ENCODE measurements around the gene FOSL2. TPM values are rescaled to one million over a fixed set of nuclear protein-coding genes. Genes with fewer than 3 reads are reported as not detected.
A peak's percentile ranks its signal among the peaks of the same experiment; 100 is the strongest.

The FOSL2 gene
- polyA plus RNA-seq, 3 donors, result 24.8 to 270 (median 28.6) TPM

DNA sequence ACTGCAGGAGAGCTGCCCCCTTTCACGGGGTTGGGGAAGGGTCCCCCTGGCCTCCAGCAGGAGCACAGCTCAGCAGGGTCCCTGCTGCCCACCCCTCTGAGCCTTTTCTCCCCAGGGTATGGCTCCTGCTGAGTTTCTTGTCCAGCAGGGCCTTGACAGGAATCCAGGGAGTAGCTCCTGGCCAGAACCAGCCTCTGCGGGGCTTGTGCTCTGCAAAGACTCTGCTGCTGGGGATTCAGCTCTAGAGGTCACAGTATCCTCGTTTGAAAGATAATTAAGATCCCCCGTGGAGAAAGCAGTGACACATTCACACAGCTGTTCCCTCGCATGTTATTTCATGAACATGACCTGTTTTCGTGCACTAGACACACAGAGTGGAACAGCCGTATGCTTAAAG, 21.2 kb downstream of the FOSL2 start:
- Histone ChIP-seq H3K4me3 (replicated peaks in 1 of 3; ENCODE audit: low read depth in 2 of 3, low read length in 3 of 3) (no peak overlapping the region), H3K27ac (ENCODE audit: low read depth in 1 of 2, low read length in 2 of 2) (peak overlapping the region; percentile 15 to 61), H3K4me1 (ENCODE audit: control insufficient read depth in 1 of 2, insufficient read depth in 2 of 2, low read length in 2 of 2) (peaks cover 17 to 46% of the 10 kb centered on the region in 2 donors), H3K27me3 (ENCODE audit: control insufficient read depth in 2 of 2, insufficient read depth in 2 of 2, low read length in 2 of 2) (no peaks in the 10 kb centered on the region), H3K79me2 (ENCODE audit: insufficient read depth, low read length) (peaks cover 82% of the 10 kb centered on the region), H3K4me2 (replicated peaks; ENCODE audit: extremely low read depth, low read length, poor library complexity, severe bottlenecking) (no peak overlapping the region), H4K20me1 (ENCODE audit: insufficient read depth, low read length) (peaks cover 99% of the 10 kb centered on the region), H2AFZ (ENCODE audit: insufficient read depth, low read depth, low read length, poor library complexity, severe bottlenecking) (no peak overlapping the region), H3K9ac (ENCODE audit: insufficient read depth, low read length, poor library complexity, severe bottlenecking) (no peak overlapping the region), H3K9me3 (replicated peaks in 1 of 2; ENCODE audit: control insufficient read depth in 1 of 2, insufficient read depth in 1 of 2, low read length in 2 of 2) (no peaks in the 10 kb centered on the region), H3K36me3 (replicated peaks in 1 of 2; ENCODE audit: control insufficient read depth in 1 of 2, insufficient read depth in 2 of 2, low read length in 2 of 2) (peaks cover 68 to 92% of the 10 kb centered on the region in 2 donors)
- intact Hi-C loops (cut with micrococcal nuclease), result loop anchor here in 1 of 2 donors (5.0 kb wide), 1 partner anchor 38 kb away; no protein-coding TSS in a partner anchor
- peak overlapping the region; percentile 11 to 95 (median 77) for H3K27ac Mint-ChIP-seq
- peaks cover 0 to 2% (median 0%) of the 10 kb centered on the region in 7 donors for H3K9me3 Mint-ChIP-seq
- 79% methylated on average over 6 of the region's 7 CpGs for WGBS (ENCODE audit: insufficient coverage)
- H3K27me3 Mint-ChIP-seq (ENCODE audit: low read depth in 3 of 3), result peaks cover 0 to 3% (median 2%) of the 10 kb centered on the region in 3 donors
- no peak for DNase-seq
- peaks cover 59% of the 10 kb centered on the region for H3K4me1 Mint-ChIP-seq
- TF ChIP-seq, protein P1, sequence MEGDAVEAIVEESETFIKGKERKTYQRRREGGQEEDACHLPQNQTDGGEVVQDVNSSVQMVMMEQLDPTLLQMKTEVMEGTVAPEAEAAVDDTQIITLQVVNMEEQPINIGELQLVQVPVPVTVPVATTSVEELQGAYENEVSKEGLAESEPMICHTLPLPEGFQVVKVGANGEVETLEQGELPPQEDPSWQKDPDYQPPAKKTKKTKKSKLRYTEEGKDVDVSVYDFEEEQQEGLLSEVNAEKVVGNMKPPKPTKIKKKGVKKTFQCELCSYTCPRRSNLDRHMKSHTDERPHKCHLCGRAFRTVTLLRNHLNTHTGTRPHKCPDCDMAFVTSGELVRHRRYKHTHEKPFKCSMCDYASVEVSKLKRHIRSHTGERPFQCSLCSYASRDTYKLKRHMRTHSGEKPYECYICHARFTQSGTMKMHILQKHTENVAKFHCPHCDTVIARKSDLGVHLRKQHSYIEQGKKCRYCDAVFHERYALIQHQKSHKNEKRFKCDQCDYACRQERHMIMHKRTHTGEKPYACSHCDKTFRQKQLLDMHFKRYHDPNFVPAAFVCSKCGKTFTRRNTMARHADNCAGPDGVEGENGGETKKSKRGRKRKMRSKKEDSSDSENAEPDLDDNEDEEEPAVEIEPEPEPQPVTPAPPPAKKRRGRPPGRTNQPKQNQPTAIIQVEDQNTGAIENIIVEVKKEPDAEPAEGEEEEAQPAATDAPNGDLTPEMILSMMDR (IDR thresholded peaks at IDR 0.05), result peak; percentile 3
- no peak overlapping the region for H3K4me3 Mint-ChIP-seq
- H3K36me3 Mint-ChIP-seq, result peaks cover 72 to 93% of the 10 kb centered on the region in 2 donors

DNA sequence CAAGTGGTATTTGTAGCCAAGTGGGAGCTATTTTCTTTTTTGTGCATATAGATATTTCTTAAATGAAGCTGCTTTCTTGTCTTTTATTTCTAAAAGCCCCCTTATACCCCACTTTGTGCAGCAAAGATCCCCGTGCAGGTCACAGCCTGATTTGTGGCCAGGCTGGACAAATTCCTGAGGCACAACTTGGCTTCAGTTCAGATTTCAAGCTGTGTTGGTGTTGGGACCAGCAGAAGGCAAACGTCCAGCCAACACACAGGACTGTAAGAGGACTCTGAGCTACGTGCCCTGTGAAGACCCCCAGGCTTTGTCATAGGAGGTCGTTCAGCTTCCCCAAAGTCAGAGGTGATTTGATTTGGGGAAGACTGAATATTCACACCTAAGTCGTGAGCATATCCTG, 21.9 kb downstream of the FOSL2 start:
- Histone ChIP-seq H3K36me3 (replicated peaks in 1 of 2; ENCODE audit: control insufficient read depth in 1 of 2, insufficient read depth in 2 of 2, low read length in 2 of 2) (peaks cover 62 to 91% of the 10 kb centered on the region in 2 donors), H3K27ac (ENCODE audit: low read depth in 1 of 2, low read length in 2 of 2) (peak overlapping the region; percentile 7 to 61), H3K4me1 (ENCODE audit: control insufficient read depth in 1 of 2, insufficient read depth in 2 of 2, low read length in 2 of 2) (peaks cover 10 to 39% of the 10 kb centered on the region in 2 donors), H2AFZ (ENCODE audit: insufficient read depth, low read depth, low read length, poor library complexity, severe bottlenecking) (no peak overlapping the region), H4K20me1 (ENCODE audit: insufficient read depth, low read length) (peaks cover 99% of the 10 kb centered on the region), H3K9me3 (replicated peaks in 1 of 2; ENCODE audit: control insufficient read depth in 1 of 2, insufficient read depth in 1 of 2, low read length in 2 of 2) (no peaks in the 10 kb centered on the region), H3K79me2 (ENCODE audit: insufficient read depth, low read length) (peaks cover 75% of the 10 kb centered on the region), H3K4me3 (replicated peaks in 1 of 3; ENCODE audit: low read depth in 2 of 3, low read length in 3 of 3) (no peak overlapping the region), H3K27me3 (ENCODE audit: control insufficient read depth in 2 of 2, insufficient read depth in 2 of 2, low read length in 2 of 2) (no peaks in the 10 kb centered on the region), H3K4me2 (replicated peaks; ENCODE audit: extremely low read depth, low read length, poor library complexity, severe bottlenecking) (no peak overlapping the region), H3K9ac (ENCODE audit: insufficient read depth, low read length, poor library complexity, severe bottlenecking) (no peak overlapping the region)
- intact Hi-C loops (cut with micrococcal nuclease), result loop anchor here in 1 of 2 donors (5.0 kb wide), 1 partner anchor 38 kb away; no protein-coding TSS in a partner anchor
- TF ChIP-seq, protein P1 (IDR thresholded peaks at IDR 0.05), result no peak
- peaks cover 0 to 3% (median 2%) of the 10 kb centered on the region in 3 donors for H3K27me3 Mint-ChIP-seq (ENCODE audit: low read depth in 3 of 3)
- peaks cover 0 to 2% (median 0%) of the 10 kb centered on the region in 7 donors for H3K9me3 Mint-ChIP-seq
- WGBS (ENCODE audit: insufficient coverage), result 50% methylated on average over 2 of the region's 5 CpGs
- DNase-seq, result no peak
- peaks cover 52% of the 10 kb centered on the region for H3K4me1 Mint-ChIP-seq
- H3K36me3 Mint-ChIP-seq, result peaks cover 66 to 88% of the 10 kb centered on the region in 2 donors
- no peak overlapping the region for H3K4me3 Mint-ChIP-seq
- H3K27ac Mint-ChIP-seq, result peak overlapping the region in 6 of 7 donors; percentile 41 to 86 (median 78)

All from CD14-positive monocyte (primary cell).